IMR-90 (cell line): ENCODE measurements around the gene LARP4B. TPM values are rescaled to one million over a fixed set of nuclear protein-coding genes. Genes with fewer than 3 reads are reported as not detected.

Source experiments
- ATAC-seq: fragments of 200-7000 bp; cut with Tn5 transposase; 2 replicates; pipeline ENCODE4 v1.9.1; 2020; ENCODE audit warnings: low read depth, mild to moderate bottlenecking, moderate library complexity
- BruUV-seq: library from RNA; stranded (reverse); fragments of 400-500 nt; replicated peaks from 2 replicates; lab custom pipeline; 2021; lab: Mats Ljungman, UMichigan
- CTCF ChIA-PET: fragments of 300-600 bp; formaldehyde crosslinking; extraction: SDS; loops from one replicate; lab custom pipeline; 2021; ENCODE audit warnings: antibody characterized with exemption; lab: Yijun Ruan, JAX
- POLR2A ChIA-PET: fragments of 300-600 bp; sonication (Branson Sonifier 250); formaldehyde crosslinking; loops from one replicate; lab custom pipeline; 2022; ENCODE audit warnings: antibody characterized with exemption; ENCODE audit not compliant: unreplicated experiment; lab: Charles Lee
- DNase-seq: peaks from one replicate; pipeline ENCODE4 v3.0.0; 2013
- H2AFZ ChIP-seq: replicated peaks from 2 replicates; pipeline ENCODE3; 2013; ENCODE audit warnings: low read length, mild to moderate bottlenecking; ENCODE audit not compliant: poor library complexity
- H2AK5ac ChIP-seq: 2 replicates; pipeline ENCODE4 v1.6.1; 2013; ENCODE audit warnings: low read depth, low read length, inconsistent platforms
- H2AK9ac ChIP-seq: replicated peaks from 2 replicates; pipeline ENCODE3; 2013; ENCODE audit warnings: mild to moderate bottlenecking, low read depth, low read length, moderate library complexity; ENCODE audit not compliant: poor library complexity
- H2BK120ac ChIP-seq: 2 replicates; pipeline ENCODE4 v1.6.1; 2013; ENCODE audit warnings: low read depth, low read length, inconsistent platforms
- H2BK15ac ChIP-seq: 3 replicates; pipeline ENCODE4 v1.6.1; 2013; ENCODE audit warnings: low read depth, low read length, inconsistent platforms
- H2BK20ac ChIP-seq: 2 replicates; pipeline ENCODE4 v1.6.1; 2013; ENCODE audit warnings: low read depth, mild to moderate bottlenecking, inconsistent platforms, low read length, moderate library complexity
- H2BK5ac ChIP-seq: 2 replicates; pipeline ENCODE4 v1.6.1; 2013; ENCODE audit warnings: mild to moderate bottlenecking, low read depth, low read length, inconsistent platforms; ENCODE audit not compliant: poor library complexity, severe bottlenecking
- H3K14ac ChIP-seq: replicated peaks from 2 replicates; pipeline ENCODE4 v1.6.1; 2013; ENCODE audit warnings: low read depth, low read length, inconsistent platforms
- H3K18ac ChIP-seq: 2 replicates; pipeline ENCODE4 v1.6.1; 2013; ENCODE audit warnings: low read depth, low read length, control low read depth
- H3K23ac ChIP-seq: 2 replicates; pipeline ENCODE4 v1.6.1; 2013; ENCODE audit warnings: low read depth, low read length, inconsistent platforms
- H3K27ac ChIP-seq: 2 replicates; pipeline ENCODE4 v1.5.1; 2013; ENCODE audit warnings: mild to moderate bottlenecking, control low read depth, low read length; ENCODE audit not compliant: insufficient read depth
- H3K27me3 ChIP-seq: 2 replicates; pipeline ENCODE4 v1.6.1; 2013; ENCODE audit warnings: low read length; ENCODE audit not compliant: control insufficient read depth, insufficient read depth
- H3K36me3 ChIP-seq: 2 replicates; pipeline ENCODE4 v1.6.1; 2013; ENCODE audit warnings: low read length, mixed read lengths; ENCODE audit not compliant: control insufficient read depth, insufficient read depth
- H3K4ac ChIP-seq: 2 replicates; pipeline ENCODE4 v1.6.1; 2013; ENCODE audit warnings: low read depth, low read length, inconsistent platforms
- H3K4me1 ChIP-seq: 2 replicates; pipeline ENCODE4 v1.6.1; 2013; ENCODE audit warnings: low read length, mixed read lengths; ENCODE audit not compliant: control insufficient read depth, insufficient read depth
- H3K4me2 ChIP-seq: 2 replicates; pipeline ENCODE4 v1.6.1; 2013; ENCODE audit warnings: low read depth, mild to moderate bottlenecking, control low read depth, low read length, moderate library complexity
- H3K4me3 ChIP-seq: 2 replicates; pipeline ENCODE4 v1.5.1; 2013; ENCODE audit warnings: low read depth, mild to moderate bottlenecking, control low read depth, low read length, moderate library complexity; ENCODE audit not compliant: insufficient read depth
- H3K56ac ChIP-seq: 2 replicates; pipeline ENCODE4 v1.6.1; 2013; ENCODE audit warnings: low read length, inconsistent platforms; ENCODE audit not compliant: insufficient read depth; ENCODE audit errors: extremely low read depth
- H3K79me1 ChIP-seq, 2 experiments: 2 replicates each; pipeline ENCODE4 v1.6.1; 2013; ENCODE audit warnings: low read length in 2 of 2, inconsistent platforms in 1 of 2, low read depth in 1 of 2
- H3K9ac ChIP-seq: 2 replicates; pipeline ENCODE4 v1.6.1; 2013; ENCODE audit warnings: low read depth, low read length, control low read depth
- H3K9me1 ChIP-seq: 2 replicates; pipeline ENCODE4 v1.6.1; 2013; ENCODE audit warnings: low read length, inconsistent platforms; ENCODE audit not compliant: insufficient read depth
- H3K9me3 ChIP-seq: 2 replicates; pipeline ENCODE4 v1.6.1; 2013; ENCODE audit warnings: low read length; ENCODE audit not compliant: control insufficient read depth, insufficient read depth
- H4K20me1 ChIP-seq: 2 replicates; pipeline ENCODE4 v1.6.1; 2013; ENCODE audit warnings: low read length, inconsistent platforms; ENCODE audit not compliant: insufficient read depth
- H4K5ac ChIP-seq: 2 replicates; pipeline ENCODE4 v1.6.1; 2013; ENCODE audit warnings: mild to moderate bottlenecking, low read depth, low read length, control low read depth
- H4K8ac ChIP-seq, 2 experiments: 2 replicates each; pipeline ENCODE4 v1.6.1; 2013; ENCODE audit warnings: low read depth in 2 of 2, low read length in 2 of 2, control low read depth in 1 of 2, inconsistent platforms in 1 of 2
- H4K91ac ChIP-seq: 2 replicates; pipeline ENCODE4 v1.6.1; 2013; ENCODE audit warnings: low read depth, low read length, inconsistent platforms; ENCODE audit not compliant: insufficient read depth
- BHLHE40 ChIP-seq: fragments of 150-350 bp; IDR thresholded peaks from 2 replicates; pipeline ENCODE4 v1.6.1; 2016; ENCODE audit warnings: mild to moderate bottlenecking, low read depth, low read length
- CEBPB ChIP-seq: IDR thresholded peaks from 2 replicates; pipeline ENCODE4 v1.6.1; 2012; ENCODE audit warnings: low read depth, low read length, improper control_type of control experiment
- CHD1 ChIP-seq: IDR thresholded peaks from 2 replicates; pipeline ENCODE4 v1.6.1; 2012; ENCODE audit warnings: low read depth, low read length, improper control_type of control experiment
- CTCF ChIP-seq: conservative IDR thresholded peaks from 2 replicates; pipeline ENCODE4 v1.5.1; 2012; ENCODE audit warnings: mild to moderate bottlenecking, low read depth, low read length, improper control_type of control experiment
- FOS ChIP-seq: fragments of 150-350 bp; IDR thresholded peaks from 2 replicates; pipeline ENCODE4 v1.6.1; 2016; ENCODE audit warnings: low read depth, low read length
- MAFK ChIP-seq: IDR thresholded peaks from 2 replicates; pipeline ENCODE4 v1.6.1; 2012; ENCODE audit warnings: low read depth, low read length, improper control_type of control experiment
- MAZ ChIP-seq: IDR thresholded peaks from 2 replicates; pipeline ENCODE4 v1.6.1; 2012; ENCODE audit warnings: low read depth, mild to moderate bottlenecking, low read length, improper control_type of control experiment, moderate library complexity, borderline replicate concordance
- MXI1 ChIP-seq: IDR thresholded peaks from 2 replicates; pipeline ENCODE4 v1.6.1; 2012; ENCODE audit warnings: low read depth, mild to moderate bottlenecking, low read length, moderate library complexity, borderline replicate concordance
- NFE2L2 ChIP-seq: fragments of 150-350 bp; IDR thresholded peaks from 2 replicates; pipeline ENCODE4 v1.6.1; 2016; ENCODE audit warnings: low read depth, mild to moderate bottlenecking, low read length
- POLR2A ChIP-seq: IDR thresholded peaks from 2 replicates; pipeline ENCODE4 v1.6.1; 2012; ENCODE audit warnings: mild to moderate bottlenecking, low read depth, low read length
- RAD21 ChIP-seq: IDR thresholded peaks from 2 replicates; pipeline ENCODE4 v1.6.1; 2012; ENCODE audit warnings: low read length, improper control_type of control experiment
- RCOR1 ChIP-seq: IDR thresholded peaks from 2 replicates; pipeline ENCODE4 v1.6.1; 2012; ENCODE audit warnings: mild to moderate bottlenecking, low read length, improper control_type of control experiment; ENCODE audit not compliant: insufficient replicate concordance
- RFX5 ChIP-seq: IDR thresholded peaks from 2 replicates; pipeline ENCODE4 v1.8.0; 2012; ENCODE audit warnings: low read depth, mild to moderate bottlenecking, low read length, moderate library complexity
- WGBS, 2 experiments: methylation state at CpG; one replicate each; pipeline versions ENCODE4 v1.1.5 to v1.1.7; 2013; ENCODE audit warnings: missing lambda C conversion rate in 2 of 2; ENCODE audit not compliant: insufficient read length in 1 of 2; ENCODE audit errors: extremely low coverage in 2 of 2; 5-methylcytosine and 5-hydroxymethylcytosine counted together
- dilution Hi-C: fragments of 300-500 bp; cut with HindIII; formaldehyde crosslinking; loops from one replicate; pipeline ENCODE4 v1.14.3; 2018; ENCODE audit warnings: low sequenced_read_pairs; ENCODE audit not compliant: unreplicated experiment
- in situ Hi-C: fragments of 300-500 bp; cut with MboI; formaldehyde crosslinking; loops from 3 replicates; pipeline ENCODE4 v1.14.3; 2019; ENCODE audit warnings: low sequenced_read_pairs, inconsistent platforms, mixed read lengths
- intact Hi-C: fragments of 100-400 bp; cut with micrococcal nuclease; formaldehyde crosslinking; loops from 2 replicates; pipeline ENCODE4 v1.10.0; 2022
- polyA plus RNA-seq, 3 experiments: library from polyadenylated mRNA; depleted of rRNA; stranded (reverse); fragments of >200 nt; gene quantifications; 2 replicates each; pipeline ENCODE4 v1.2.3, GENCODE V29; 2012; ENCODE audit warnings: low replicate concordance in 1 of 3
- total RNA-seq: library from RNA; depleted of rRNA; stranded (reverse); fragments of >200 nt; gene quantifications from 2 replicates; pipeline ENCODE4 v1.2.3, GENCODE V29; 2012
- TF ChIP-seq, protein P1 (sequence below): fragments of 150-350 bp; IDR thresholded peaks from 2 replicates; pipeline ENCODE4 v1.6.1; 2017; ENCODE audit warnings: mild to moderate bottlenecking, antibody characterized with exemption, low read length, low read depth
- TF ChIP-seq, protein P2 (sequence below): fragments of 150-350 bp; IDR thresholded peaks from 2 replicates; pipeline ENCODE4 v1.6.1; 2016; ENCODE audit warnings: low read depth, mild to moderate bottlenecking, low read length, moderate library complexity, borderline replicate concordance

LARP4B gene
- total and polyA plus RNA-seq, 2 of the 4 experiments (the other 2 are of a cell fraction): 24.3 to 25.5 TPM

DNA sequence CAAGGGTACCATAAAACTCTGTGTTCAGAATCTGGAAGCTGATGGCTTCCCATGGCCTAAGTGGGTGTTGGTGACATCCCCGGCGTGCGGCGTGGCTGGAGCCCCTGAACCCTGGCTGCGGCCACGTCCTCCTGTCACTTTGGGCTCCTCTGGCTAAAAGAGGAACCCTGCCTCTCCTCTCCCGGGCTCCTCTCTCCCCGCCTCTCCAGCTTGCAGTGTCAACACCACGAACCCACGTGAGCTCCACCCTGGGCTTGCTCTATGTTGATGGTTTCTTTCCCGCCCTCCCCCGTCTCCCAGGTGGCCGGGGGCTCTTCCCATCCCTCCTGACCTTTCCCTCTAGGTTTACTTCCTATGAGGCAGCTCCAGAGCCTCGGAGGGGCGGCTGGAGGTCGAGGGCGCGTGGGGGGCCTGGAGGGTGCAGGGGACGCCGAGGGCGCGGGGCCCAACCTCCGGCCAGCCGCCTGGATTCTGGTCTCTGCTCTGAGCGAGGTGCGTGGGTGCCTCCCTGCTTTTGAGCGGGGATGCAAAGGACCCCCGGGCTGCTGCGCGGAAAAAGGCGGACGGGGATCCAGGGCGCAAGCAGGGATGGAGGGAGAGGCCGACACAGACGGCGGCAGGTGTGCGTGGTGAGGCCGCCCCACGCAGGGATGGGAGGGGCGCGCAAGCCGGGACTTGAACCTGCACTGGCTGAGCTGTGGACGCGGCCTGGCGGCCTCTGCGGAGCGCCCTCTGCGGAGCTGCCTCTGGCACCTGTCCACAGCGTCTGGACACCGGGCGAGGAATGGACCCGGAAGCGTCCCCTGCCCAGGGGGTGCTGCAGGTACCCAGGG lies 126.5 kb downstream of the LARP4B start:
- dilution Hi-C loops (no loop called here), in situ Hi-C loops (loop anchor here (10.0 kb wide), 1 partner anchor 220 kb away; no protein-coding TSS in a partner anchor), intact Hi-C loops (no loop called here)
- no peak overlapping the region for H3K18ac ChIP-seq
- H3K27ac ChIP-seq: no peak overlapping the region
- BruUV-seq: no TSS peak
- no peak overlapping the region for H3K4me2 ChIP-seq
- DNase-seq (no peak), ATAC-seq (peak; percentile 5; the same call in 1 of the 2 replicates)
- ChIA-PET CTCF (no interaction called here), POLR2A (no interaction called here)
- H2BK15ac ChIP-seq: no peak overlapping the region
- no peaks in the 10 kb centered on the region for H3K9me3 ChIP-seq
- no peak overlapping the region for H2BK20ac ChIP-seq
- peaks cover 3% of the 10 kb centered on the region; the same call in 1 of the 2 replicates for H3K9me1 ChIP-seq
- no peak overlapping the region for H2AK5ac ChIP-seq
- no peak overlapping the region for H3K14ac ChIP-seq
- H4K91ac ChIP-seq: no peak overlapping the region
- H2AK9ac ChIP-seq: peak overlapping the region; percentile 10
- H2BK5ac ChIP-seq: no peak overlapping the region
- H3K4ac ChIP-seq: no peak overlapping the region
- no peak overlapping the region for H4K5ac ChIP-seq
- H3K4me3 ChIP-seq: no peak overlapping the region
- H4K20me1 ChIP-seq: no peaks in the 10 kb centered on the region; the same call in 1 of the 2 replicates
- H2AFZ ChIP-seq: no peak overlapping the region
- H3K56ac ChIP-seq: no peak overlapping the region
- peaks cover 27% of the 10 kb centered on the region for H3K36me3 ChIP-seq
- H3K27me3 ChIP-seq: no peaks in the 10 kb centered on the region
- H3K79me1 ChIP-seq: peaks cover 0 to 21% of the 10 kb centered on the region in 2 experiments; a peak in 1 of 4 replicates
- H4K8ac ChIP-seq: no peak overlapping the region
- no peak overlapping the region for H3K9ac ChIP-seq
- H3K4me1 ChIP-seq: peaks cover 5% of the 10 kb centered on the region
- WGBS, 2 experiments: 75% methylated on average over 23 of the region's 53 CpGs; no CpG with 5 or more reads in 1 of the 2 experiments
- no peak overlapping the region for H3K23ac ChIP-seq
- H2BK120ac ChIP-seq: no peak overlapping the region
- TF ChIP-seq, protein P1, sequence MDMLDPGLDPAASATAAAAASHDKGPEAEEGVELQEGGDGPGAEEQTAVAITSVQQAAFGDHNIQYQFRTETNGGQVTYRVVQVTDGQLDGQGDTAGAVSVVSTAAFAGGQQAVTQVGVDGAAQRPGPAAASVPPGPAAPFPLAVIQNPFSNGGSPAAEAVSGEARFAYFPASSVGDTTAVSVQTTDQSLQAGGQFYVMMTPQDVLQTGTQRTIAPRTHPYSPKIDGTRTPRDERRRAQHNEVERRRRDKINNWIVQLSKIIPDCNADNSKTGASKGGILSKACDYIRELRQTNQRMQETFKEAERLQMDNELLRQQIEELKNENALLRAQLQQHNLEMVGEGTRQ: no peak
- TF ChIP-seq CEBPB (no peak), NFE2L2 (no peak), MAFK (no peak), RAD21 (no peak), BHLHE40 (no peak), CHD1 (no peak), RFX5 (no peak), MAZ (no peak), POLR2A (no peak), FOS (no peak), RCOR1 (no peak), MXI1 (no peak), CTCF (no peak)
- TF ChIP-seq, protein P2, sequence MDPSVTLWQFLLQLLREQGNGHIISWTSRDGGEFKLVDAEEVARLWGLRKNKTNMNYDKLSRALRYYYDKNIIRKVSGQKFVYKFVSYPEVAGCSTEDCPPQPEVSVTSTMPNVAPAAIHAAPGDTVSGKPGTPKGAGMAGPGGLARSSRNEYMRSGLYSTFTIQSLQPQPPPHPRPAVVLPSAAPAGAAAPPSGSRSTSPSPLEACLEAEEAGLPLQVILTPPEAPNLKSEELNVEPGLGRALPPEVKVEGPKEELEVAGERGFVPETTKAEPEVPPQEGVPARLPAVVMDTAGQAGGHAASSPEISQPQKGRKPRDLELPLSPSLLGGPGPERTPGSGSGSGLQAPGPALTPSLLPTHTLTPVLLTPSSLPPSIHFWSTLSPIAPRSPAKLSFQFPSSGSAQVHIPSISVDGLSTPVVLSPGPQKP: no peak
